ENCODE results near the gene KLC3.

DNA sequence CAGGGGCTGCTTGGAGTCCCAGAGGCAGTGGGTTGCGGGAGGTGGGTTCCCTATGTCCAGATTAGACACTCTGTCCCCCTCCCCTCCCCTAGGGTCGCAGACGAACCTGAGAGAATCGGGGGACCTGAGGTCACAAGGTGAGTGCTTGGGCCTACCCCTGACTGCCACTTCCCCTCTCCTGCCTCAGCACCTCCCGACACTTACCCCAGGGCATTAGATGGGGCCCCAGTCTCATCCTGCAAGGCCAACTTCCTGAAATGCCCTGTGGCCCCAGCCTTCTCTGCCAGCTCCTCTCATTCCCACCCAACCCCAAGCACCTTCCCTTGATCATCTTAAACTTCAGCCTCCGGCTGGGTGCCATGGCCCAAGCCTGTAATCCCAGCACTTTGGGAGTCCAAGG, 40.8 kb upstream of the KLC3 start:
- TF ChIP-seq, protein P1, sequence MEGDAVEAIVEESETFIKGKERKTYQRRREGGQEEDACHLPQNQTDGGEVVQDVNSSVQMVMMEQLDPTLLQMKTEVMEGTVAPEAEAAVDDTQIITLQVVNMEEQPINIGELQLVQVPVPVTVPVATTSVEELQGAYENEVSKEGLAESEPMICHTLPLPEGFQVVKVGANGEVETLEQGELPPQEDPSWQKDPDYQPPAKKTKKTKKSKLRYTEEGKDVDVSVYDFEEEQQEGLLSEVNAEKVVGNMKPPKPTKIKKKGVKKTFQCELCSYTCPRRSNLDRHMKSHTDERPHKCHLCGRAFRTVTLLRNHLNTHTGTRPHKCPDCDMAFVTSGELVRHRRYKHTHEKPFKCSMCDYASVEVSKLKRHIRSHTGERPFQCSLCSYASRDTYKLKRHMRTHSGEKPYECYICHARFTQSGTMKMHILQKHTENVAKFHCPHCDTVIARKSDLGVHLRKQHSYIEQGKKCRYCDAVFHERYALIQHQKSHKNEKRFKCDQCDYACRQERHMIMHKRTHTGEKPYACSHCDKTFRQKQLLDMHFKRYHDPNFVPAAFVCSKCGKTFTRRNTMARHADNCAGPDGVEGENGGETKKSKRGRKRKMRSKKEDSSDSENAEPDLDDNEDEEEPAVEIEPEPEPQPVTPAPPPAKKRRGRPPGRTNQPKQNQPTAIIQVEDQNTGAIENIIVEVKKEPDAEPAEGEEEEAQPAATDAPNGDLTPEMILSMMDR (IDR thresholded peaks at IDR 0.05) = no peak
- TF ChIP-seq POLR2AphosphoS5 (IDR thresholded peaks at IDR 0.05) (no peak), POLR2A (IDR thresholded peaks at IDR 0.05) (no peak)
